Activated T-cell treated with anti-CD3 and anti-CD28 coated beads for 24 hours (primary cell): ENCODE measurements around the gene TMEM266.

Source experiments
- DNase-seq: peaks from one replicate; pipeline ENCODE4 v3.0.0-alpha.2; 2020; ENCODE audit warnings: low read depth

TMEM266 gene

GRCh38 chr15:76204109-76204845 lies 144.5 kb downstream of the TMEM266 start:
- no peak for DNase-seq

- no peak for DNase-seq
These were observed 145.2 kb downstream of the TMEM266 start for GRCh38 chr15:76204916-76205460.

- no peak for DNase-seq
These were observed 146.7 kb downstream of the TMEM266 start for GRCh38 chr15:76206325-76206976.

- no peak for DNase-seq
These were observed 148.4 kb downstream of the TMEM266 start for GRCh38 chr15:76208084-76208785.

GRCh38 chr15:76208786-76209424 lies 149.1 kb downstream of the TMEM266 start:
- no peak for DNase-seq

- no peak for DNase-seq
These were observed 149.7 kb downstream of the TMEM266 start for GRCh38 chr15:76209523-76209922.

GRCh38 chr15:76209942-76210341 lies 150.2 kb downstream of the TMEM266 start:
- DNase-seq = no peak

GRCh38 chr15:76215634-76216033 lies 155.8 kb downstream of the TMEM266 start:
- no peak for DNase-seq

GRCh38 chr15:76217029-76217881 lies 157.5 kb downstream of the TMEM266 start:
- no peak for DNase-seq

- no peak for DNase-seq
These were observed 158.1 kb downstream of the TMEM266 start for GRCh38 chr15:76217882-76218217.

GRCh38 chr15:76221085-76221767 lies 161.4 kb downstream of the TMEM266 start:
- DNase-seq = no peak

GRCh38 chr15:76222159-76222558 lies 162.4 kb downstream of the TMEM266 start:
- no peak for DNase-seq

- DNase-seq = no peak
These were observed 163.7 kb downstream of the TMEM266 start for GRCh38 chr15:76223521-76223920.

GRCh38 chr15:76229266-76229665 lies 169.5 kb downstream of the TMEM266 start:
- no peak for DNase-seq

GRCh38 chr15:76233921-76234320 lies 174.1 kb downstream of the TMEM266 start:
- no peak for DNase-seq

- DNase-seq = no peak
These were observed 174.6 kb downstream of the TMEM266 start for GRCh38 chr15:76234337-76234889.

GRCh38 chr15:76235186-76235826 lies 175.5 kb downstream of the TMEM266 start:
- no peak for DNase-seq

GRCh38 chr15:76236350-76236749 lies 176.6 kb downstream of the TMEM266 start:
- DNase-seq = no peak

- DNase-seq = no peak
These were observed 180.0 kb downstream of the TMEM266 start for GRCh38 chr15:76239786-76240185.

GRCh38 chr15:76245072-76245610 lies 185.4 kb downstream of the TMEM266 start:
- no peak for DNase-seq
